ENCODE measurements around the gene ATXN7L1.

- TF ChIP-seq POLR2A (IDR thresholded peaks at IDR 0.05; ENCODE audit: low read depth, low read length) (no peak), POLR2AphosphoS5 (IDR thresholded peaks at IDR 0.05; ENCODE audit: low read depth, low read length) (no peak), TAF1 (IDR thresholded peaks at IDR 0.05; ENCODE audit: borderline replicate concordance, low read depth, low read length) (no peak)
These were observed 187.2 kb downstream of the ATXN7L1 start for GRCh38 chr7:105689067-105689819.
